ENCODE measurements around the gene CAPS.
"Not testable (repeated sequence)": the region's sequence is repeated elsewhere in the genome, so short reads cannot be mapped to it uniquely, and the experiment has no call there.

The CAPS gene

GRCh38 chr19:5957170-5957569 is 43.1 kb downstream of the CAPS start:
- no peak for DNase-seq (ENCODE audit: low read depth)

- DNase-seq (ENCODE audit: low read depth): no peak
Measured at GRCh38 chr19:5958074-5958850, 44.2 kb downstream of the CAPS start.

GRCh38 chr19:5958851-5959122 is 44.7 kb downstream of the CAPS start:
- DNase-seq (ENCODE audit: low read depth): no peak

DNA sequence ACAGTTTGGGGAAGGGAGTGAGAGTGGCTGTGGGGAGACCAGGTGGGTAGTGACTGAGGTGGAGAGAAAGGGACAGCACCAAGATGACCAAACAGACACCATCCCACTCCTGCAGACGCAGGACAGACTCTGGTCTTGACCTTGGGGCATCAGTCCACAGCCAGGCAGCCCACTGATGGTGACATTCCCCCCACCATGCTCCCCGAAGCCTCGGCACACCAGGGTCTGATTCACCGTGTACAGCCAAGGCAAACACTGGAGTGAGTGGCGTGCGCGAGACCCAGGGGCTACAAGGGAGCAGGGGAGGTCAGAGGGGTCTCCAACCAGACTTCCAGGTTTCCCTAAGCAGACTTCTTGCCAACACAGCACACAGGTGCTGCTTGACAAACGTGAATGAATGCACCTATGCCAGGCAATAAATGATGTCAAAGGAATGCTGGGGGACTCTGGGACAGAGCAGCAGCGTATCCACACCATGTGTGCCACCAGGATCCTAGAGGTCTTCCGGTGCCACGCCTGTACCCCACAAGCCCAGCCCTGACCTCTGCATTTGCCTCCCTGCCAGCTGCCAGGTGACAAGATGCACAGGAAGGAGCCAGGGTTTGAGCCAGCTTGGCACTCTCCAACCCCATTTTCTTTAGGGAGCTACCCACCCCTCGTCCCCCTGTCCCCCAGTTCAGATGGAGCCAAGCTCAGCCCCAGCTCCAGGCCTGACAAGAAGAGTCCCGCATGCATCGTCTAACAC is 45.4 kb downstream of the CAPS start:
- no peak for DNase-seq (ENCODE audit: low read depth)

DNA sequence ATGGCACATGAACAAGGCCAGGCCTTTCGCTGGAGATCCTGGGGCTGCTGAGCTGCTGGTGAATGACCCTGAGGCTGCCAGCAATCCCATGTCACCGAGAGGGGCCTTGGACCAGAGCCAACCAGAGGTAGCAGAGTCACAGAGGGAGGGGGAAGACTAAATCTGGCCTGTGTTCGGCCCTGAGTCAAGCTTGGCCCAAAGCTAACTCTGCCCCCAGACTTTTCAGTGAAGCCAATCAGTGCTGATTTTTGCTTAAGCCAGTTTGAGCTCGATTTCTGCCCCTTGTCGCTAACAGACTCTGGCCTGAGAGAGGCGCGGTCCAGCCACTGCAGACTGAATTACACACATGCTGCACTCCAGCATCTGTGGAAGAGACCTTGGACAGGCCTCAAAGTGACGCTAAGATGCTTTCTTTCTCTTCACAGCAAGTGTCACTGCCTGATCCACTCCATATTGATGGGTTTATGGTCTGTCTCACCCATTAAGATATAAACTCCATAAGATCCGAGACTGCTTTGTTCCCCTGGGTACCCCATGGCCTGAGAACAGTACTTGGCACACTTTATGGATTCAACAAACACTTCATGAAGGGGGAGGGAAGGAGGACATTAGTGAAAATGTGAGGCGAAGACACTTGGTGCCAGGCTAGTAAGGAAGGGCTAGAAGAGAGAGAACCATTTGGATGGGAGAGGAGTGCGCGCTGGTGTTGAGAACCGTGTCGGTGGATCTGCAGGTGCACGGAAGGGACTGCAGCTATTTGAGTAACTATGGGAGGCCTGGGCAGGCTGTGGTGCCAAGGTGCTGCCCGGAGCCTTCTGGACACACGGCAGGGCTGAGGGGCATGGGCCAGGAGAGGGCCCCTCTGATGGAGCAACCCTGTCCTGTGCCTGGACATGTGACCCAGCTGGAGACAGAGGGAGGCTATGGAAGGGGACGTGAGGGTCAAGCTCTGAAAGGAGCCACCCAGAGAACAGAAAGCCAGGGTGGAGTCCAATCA is 46.2 kb downstream of the CAPS start:
- DNase-seq (ENCODE audit: low read depth): no peak

- DNase-seq (ENCODE audit: low read depth): not testable (repeated sequence)
Measured at GRCh38 chr19:5961641-5961968, 47.6 kb downstream of the CAPS start.

- no peak for DNase-seq (ENCODE audit: low read depth)
Measured at GRCh38 chr19:5961969-5962945, 48.2 kb downstream of the CAPS start.

GRCh38 chr19:5963259-5963658 is 49.2 kb downstream of the CAPS start:
- not testable (repeated sequence) for DNase-seq (ENCODE audit: low read depth)

DNA sequence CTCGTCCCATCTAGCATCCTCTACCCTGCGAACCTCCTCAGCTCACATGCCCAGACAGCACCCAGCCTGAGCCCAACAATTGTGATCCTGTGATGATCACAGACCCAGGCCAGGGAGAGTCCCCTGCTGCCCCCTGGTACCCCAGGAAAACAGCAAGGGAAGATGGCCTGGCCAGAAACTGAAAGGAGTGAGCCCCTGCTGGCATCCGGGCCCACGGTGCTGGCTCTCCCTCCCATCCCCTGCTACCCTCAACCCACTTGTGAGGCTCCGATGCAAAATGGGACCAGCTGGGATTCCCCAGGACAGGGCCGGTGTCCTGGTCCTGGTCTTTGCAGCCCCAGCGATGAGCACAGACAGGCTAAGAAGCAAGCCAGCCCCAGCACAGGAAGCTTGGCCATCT is 49.8 kb downstream of the CAPS start:
- no peak for DNase-seq (ENCODE audit: low read depth)

GRCh38 chr19:5964816-5965565 is 50.9 kb downstream of the CAPS start:
- DNase-seq (ENCODE audit: low read depth): no peak

Data from stimulated activated CD8-positive, alpha-beta memory T cell treated with anti-CD3 and anti-CD28 coated beads, Interleukin-12 subunit alpha, Interleukin-12 subunit beta, amount 100 ng/mL, for 4 hours (primary cell).